PC-3 (cell line): Measurements from ENCODE around the gene FIBCD1.

Experiments used
- CTCF ChIP-seq: fragments of 300-600 bp; sonication (generic); conservative IDR thresholded peaks from 2 replicates; pipeline ENCODE4 v1.5.1; 2017; ENCODE audit warnings: antibody characterized with exemption, low read depth, mild to moderate bottlenecking, low read length
- EZH2 ChIP-seq: fragments of 300-600 bp; sonication (generic); IDR thresholded peaks from one replicate; pipeline ENCODE4 v1.6.1; 2017; ENCODE audit warnings: antibody characterized with exemption, mild to moderate bottlenecking, low read length; ENCODE audit not compliant: unreplicated experiment

- TF ChIP-seq CTCF (no peak), EZH2 (no peak)
Observed at GRCh38 chr9:130884111-130884531, 54.9 kb downstream of the FIBCD1 start.
